Subcutaneous preadipocyte (primary cell): ENCODE measurements around the gene TCF7L2. TPM values are rescaled to one million over a fixed set of nuclear protein-coding genes. Genes with fewer than 3 reads are reported as not detected.

Source experiments
- total RNA-seq: library from RNA; depleted of rRNA; stranded (reverse); fragments of >200 nt; gene quantifications from 2 replicates; pipeline ENCODE4 v1.2.3, GENCODE V29; 2012

The TCF7L2 gene
- 5.5 and 10.8 TPM in 2 replicates for total RNA-seq

GRCh38 chr10:112949875-112950507 is at the start of gene TCF7L2:
TCF7L2 (plus strand) TSS chr10:112950247; CDS start chr10:112950757, 510 bp downstream.

